GM18861 (cell line): ENCODE results near the gene TNXB.
"Not testable (repeated sequence)": the region's sequence is repeated elsewhere in the genome, so short reads cannot be mapped to it uniquely, and the experiment has no call there.

Experiments used
- ATAC-seq: cut with Tn5 transposase; IDR thresholded peaks from one replicate; pipeline ENCODE4 v1.9.1; 2021; ENCODE audit not compliant: unreplicated experiment

TNXB gene

GRCh38 chr6:32005991-32006529 is 103.1 kb downstream of the TNXB start:
- not testable (repeated sequence) for ATAC-seq

- not testable (repeated sequence) for ATAC-seq
These were observed 103.6 kb downstream of the TNXB start for GRCh38 chr6:32005538-32005880.

GRCh38 chr6:32004864-32005537 is 104.1 kb downstream of the TNXB start:
- ATAC-seq = not testable (repeated sequence)

GRCh38 chr6:32004393-32004792 is 104.7 kb downstream of the TNXB start:
- ATAC-seq = not testable (repeated sequence)

- not testable (repeated sequence) for ATAC-seq
These were observed 105.8 kb downstream of the TNXB start for GRCh38 chr6:32003301-32003700.

- not testable (repeated sequence) for ATAC-seq
These were observed 106.4 kb downstream of the TNXB start for GRCh38 chr6:32002546-32003268.

- not testable (repeated sequence) for ATAC-seq
These were observed 112.8 kb downstream of the TNXB start for GRCh38 chr6:31996385-31996784.

GRCh38 chr6:31994421-31994820 is 114.7 kb downstream of the TNXB start:
- not testable (repeated sequence) for ATAC-seq
